Measurements from ENCODE around the gene CAMSAP2.

DNA sequence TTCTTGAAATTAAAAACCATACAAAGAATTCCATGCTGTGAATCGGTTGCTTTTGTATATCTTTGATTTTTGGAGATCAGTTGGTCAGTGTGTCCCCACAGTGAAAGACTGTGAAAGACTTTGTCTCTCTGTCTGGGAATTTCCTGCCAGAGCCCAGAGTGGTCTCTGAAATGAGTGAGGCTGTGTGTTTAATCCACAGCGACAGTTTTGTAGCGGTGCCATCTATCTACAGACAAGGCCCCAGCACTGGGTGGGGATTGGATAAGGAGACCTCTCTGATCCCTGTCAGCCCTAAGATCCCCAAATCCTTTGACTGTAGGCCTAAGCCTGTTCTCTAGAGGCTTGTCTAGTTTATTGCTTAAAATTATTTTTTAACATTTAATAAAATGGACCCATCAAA, 144.4 kb downstream of the CAMSAP2 start:
- TF ChIP-seq, protein P1, sequence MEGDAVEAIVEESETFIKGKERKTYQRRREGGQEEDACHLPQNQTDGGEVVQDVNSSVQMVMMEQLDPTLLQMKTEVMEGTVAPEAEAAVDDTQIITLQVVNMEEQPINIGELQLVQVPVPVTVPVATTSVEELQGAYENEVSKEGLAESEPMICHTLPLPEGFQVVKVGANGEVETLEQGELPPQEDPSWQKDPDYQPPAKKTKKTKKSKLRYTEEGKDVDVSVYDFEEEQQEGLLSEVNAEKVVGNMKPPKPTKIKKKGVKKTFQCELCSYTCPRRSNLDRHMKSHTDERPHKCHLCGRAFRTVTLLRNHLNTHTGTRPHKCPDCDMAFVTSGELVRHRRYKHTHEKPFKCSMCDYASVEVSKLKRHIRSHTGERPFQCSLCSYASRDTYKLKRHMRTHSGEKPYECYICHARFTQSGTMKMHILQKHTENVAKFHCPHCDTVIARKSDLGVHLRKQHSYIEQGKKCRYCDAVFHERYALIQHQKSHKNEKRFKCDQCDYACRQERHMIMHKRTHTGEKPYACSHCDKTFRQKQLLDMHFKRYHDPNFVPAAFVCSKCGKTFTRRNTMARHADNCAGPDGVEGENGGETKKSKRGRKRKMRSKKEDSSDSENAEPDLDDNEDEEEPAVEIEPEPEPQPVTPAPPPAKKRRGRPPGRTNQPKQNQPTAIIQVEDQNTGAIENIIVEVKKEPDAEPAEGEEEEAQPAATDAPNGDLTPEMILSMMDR (IDR thresholded peaks at IDR 0.05): no peak
- TF ChIP-seq POLR2A (IDR thresholded peaks at IDR 0.05) (no peak), POLR2AphosphoS5 (IDR thresholded peaks at IDR 0.05) (no peak)
